H9 (cell line): ENCODE results near the gene NET1. TPM values are rescaled to one million over a fixed set of nuclear protein-coding genes. Genes with fewer than 3 reads are reported as not detected.

Source experiments
- DNase-seq: peaks from one replicate; pipeline ENCODE4 v3.0.0-alpha.2; 2017
- H2AFZ ChIP-seq: one replicate; pipeline ENCODE4 v1.6.1; 2013; ENCODE audit warnings: mild to moderate bottlenecking, low read length, control low read depth, moderate library complexity
- H2AK5ac ChIP-seq: 2 replicates; pipeline ENCODE4 v1.6.1; 2013; ENCODE audit warnings: low read length, control low read depth, mixed read lengths; ENCODE audit not compliant: insufficient read length
- H2BK120ac ChIP-seq: one replicate; pipeline ENCODE4 v1.6.1; 2013; ENCODE audit warnings: low read depth, mild to moderate bottlenecking, low read length, control low read depth, inconsistent platforms; ENCODE audit not compliant: poor library complexity, severe bottlenecking
- H2BK12ac ChIP-seq: 2 replicates; pipeline ENCODE4 v1.6.1; 2013; ENCODE audit warnings: low read length, control low read depth, mixed read lengths, low read depth; ENCODE audit not compliant: insufficient read length
- H2BK15ac ChIP-seq: 2 replicates; pipeline ENCODE4 v1.6.1; 2013; ENCODE audit warnings: low read depth, low read length, control low read depth
- H2BK20ac ChIP-seq: one replicate; pipeline ENCODE4 v1.6.1; 2013; ENCODE audit warnings: low read depth, mild to moderate bottlenecking, low read length, control low read depth, inconsistent platforms; ENCODE audit not compliant: poor library complexity, severe bottlenecking
- H2BK5ac ChIP-seq: 2 replicates; pipeline ENCODE4 v1.6.1; 2013; ENCODE audit warnings: low read length, control low read depth, mixed read lengths; ENCODE audit not compliant: insufficient read length
- H3K14ac ChIP-seq: 2 replicates; pipeline ENCODE4 v1.6.1; 2013; ENCODE audit warnings: low read length, control low read depth; ENCODE audit not compliant: insufficient read depth
- H3K18ac ChIP-seq: 2 replicates; pipeline ENCODE4 v1.6.1; 2013; ENCODE audit warnings: low read depth, mild to moderate bottlenecking, mixed read lengths, low read length, control low read depth; ENCODE audit not compliant: insufficient read length
- H3K23ac ChIP-seq: 2 replicates; pipeline ENCODE4 v1.6.1; 2013; ENCODE audit warnings: low read length, control low read depth, mixed read lengths, low read depth; ENCODE audit not compliant: insufficient read length
- H3K23me2 ChIP-seq: 2 replicates; pipeline ENCODE4 v1.6.1; 2013; ENCODE audit warnings: low read depth, mild to moderate bottlenecking, mixed read lengths, low read length, control low read depth; ENCODE audit not compliant: insufficient read length, poor library complexity, severe bottlenecking
- H3K27ac ChIP-seq: 2 replicates; pipeline ENCODE4 v1.5.1; 2013; ENCODE audit warnings: low read length, control low read depth, mixed read lengths, low read depth; ENCODE audit not compliant: insufficient read length
- H3K27me3 ChIP-seq: 2 replicates; pipeline ENCODE4 v1.6.1; 2013; ENCODE audit warnings: low read length, control low read depth, inconsistent platforms; ENCODE audit not compliant: insufficient read depth
- H3K4ac ChIP-seq: 2 replicates; pipeline ENCODE4 v1.6.1; 2013; ENCODE audit warnings: low read depth, mild to moderate bottlenecking, control low read depth, inconsistent platforms, low read length, moderate library complexity
- H3K4me1 ChIP-seq: 2 replicates; pipeline ENCODE4 v1.6.1; 2013; ENCODE audit warnings: low read length, control low read depth, inconsistent platforms; ENCODE audit not compliant: insufficient read depth
- H3K4me2 ChIP-seq: 2 replicates; pipeline ENCODE4 v1.6.1; 2013; ENCODE audit warnings: low read length, control low read depth, mixed read lengths; ENCODE audit not compliant: insufficient read length, insufficient read depth
- H3K56ac ChIP-seq: 2 replicates; pipeline ENCODE4 v1.6.1; 2013; ENCODE audit warnings: low read depth, mild to moderate bottlenecking, mixed read lengths, low read length, control low read depth; ENCODE audit not compliant: insufficient read length
- H3K79me1 ChIP-seq: 2 replicates; pipeline ENCODE4 v1.6.1; 2013; ENCODE audit warnings: low read depth, mild to moderate bottlenecking, moderate library complexity, low read length, control low read depth, inconsistent platforms; ENCODE audit not compliant: insufficient read depth, poor library complexity, severe bottlenecking
- H3K79me2 ChIP-seq: 2 replicates; pipeline ENCODE4 v1.6.1; 2013; ENCODE audit warnings: low read length, control low read depth, inconsistent platforms; ENCODE audit not compliant: insufficient read depth
- H3K9ac ChIP-seq: 2 replicates; pipeline ENCODE4 v1.6.1; 2013; ENCODE audit warnings: low read length, control low read depth, mixed read lengths; ENCODE audit not compliant: insufficient read length; ENCODE audit errors: extremely low read depth
- H3K9me3 ChIP-seq: one replicate; pipeline ENCODE4 v1.6.1; 2013; ENCODE audit warnings: low read depth, low read length, inconsistent platforms; ENCODE audit not compliant: control insufficient read depth
- H3T11ph ChIP-seq: one replicate; pipeline ENCODE4 v1.6.1; 2013; ENCODE audit warnings: mild to moderate bottlenecking, low read length, control low read depth, inconsistent platforms
- H4K20me1 ChIP-seq: one replicate; pipeline ENCODE4 v1.6.1; 2013; ENCODE audit not compliant: control insufficient read depth, insufficient read length, insufficient read depth
- H4K5ac ChIP-seq: 2 replicates; pipeline ENCODE4 v1.6.1; 2013; ENCODE audit warnings: low read depth, mild to moderate bottlenecking, mixed read lengths, low read length, control low read depth; ENCODE audit not compliant: insufficient read length
- H4K8ac ChIP-seq: replicated peaks from 2 replicates; pipeline ENCODE4 v1.6.1; 2013; ENCODE audit warnings: low read length, control low read depth, mixed read lengths, low read depth; ENCODE audit not compliant: insufficient read length
- H4K91ac ChIP-seq: 2 replicates; pipeline ENCODE4 v1.6.1; 2013; ENCODE audit warnings: low read depth, mild to moderate bottlenecking, moderate library complexity, mixed read lengths, low read length, control low read depth; ENCODE audit not compliant: insufficient read length
- H3K27ac Mint-ChIP-seq, 3 experiments: 2 replicates in 2 of 3; 3 replicates in 1 of 3; pipeline ENCODE4 v1.8.0; 2020 to 2021; ENCODE audit warnings: mixed read lengths in 3 of 3, mild to moderate bottlenecking in 1 of 3, moderate library complexity in 1 of 3
- H3K27me3 Mint-ChIP-seq: 2 replicates; pipeline ENCODE4 v1.8.0; 2021; ENCODE audit warnings: low read depth, mild to moderate bottlenecking, moderate library complexity, mixed read lengths
- H3K36me3 Mint-ChIP-seq, 3 experiments: 2 replicates in 2 of 3; 3 replicates in 1 of 3; pipeline ENCODE4 v1.8.0; 2020 to 2021; ENCODE audit warnings: low read depth in 3 of 3, mixed read lengths in 3 of 3; ENCODE audit not compliant: insufficient read depth in 1 of 3
- H3K4me1 Mint-ChIP-seq, 2 experiments: 2 replicates each; pipeline ENCODE4 v1.8.0; 2020; ENCODE audit warnings: mixed read lengths in 2 of 2
- H3K4me3 Mint-ChIP-seq, 2 experiments: 2 replicates in 1 of 2; 3 replicates in 1 of 2; pipeline ENCODE4 v1.8.0; 2020 to 2021; ENCODE audit warnings: mild to moderate bottlenecking in 2 of 2, mixed read lengths in 2 of 2, moderate library complexity in 1 of 2
- H3K9me3 Mint-ChIP-seq, 2 experiments: 2 replicates in 1 of 2; 3 replicates in 1 of 2; pipeline ENCODE4 v1.8.0; 2020; ENCODE audit warnings: mild to moderate bottlenecking in 2 of 2, mixed read lengths in 2 of 2, moderate library complexity in 1 of 2
- WGBS: extraction: QIAGEN DNeasy Blood & Tissue Kit; methylation state at CpG from one replicate; pipeline ENCODE4 v1.1.7; 2013; ENCODE audit warnings: missing lambda C conversion rate, low lambda C conversion rate, mixed read lengths; ENCODE audit not compliant: insufficient read length; ENCODE audit errors: extremely low coverage; 5-methylcytosine and 5-hydroxymethylcytosine counted together
- total RNA-seq: library from RNA; stranded (reverse); gene quantifications from 2 replicates; pipeline ENCODE4 v1.2.1, GENCODE V29; 2021
- TF ChIP-seq, protein P1 (sequence below): fragments of 200-600 bp; sonication (generic); conservative IDR thresholded peaks from 3 replicates; pipeline ENCODE4 v1.8.0; 2021; ENCODE audit warnings: antibody characterized with exemption, mild to moderate bottlenecking

The NET1 gene
- total RNA-seq, 1 experiment from 2014 or later = 50.6 TPM

DNA sequence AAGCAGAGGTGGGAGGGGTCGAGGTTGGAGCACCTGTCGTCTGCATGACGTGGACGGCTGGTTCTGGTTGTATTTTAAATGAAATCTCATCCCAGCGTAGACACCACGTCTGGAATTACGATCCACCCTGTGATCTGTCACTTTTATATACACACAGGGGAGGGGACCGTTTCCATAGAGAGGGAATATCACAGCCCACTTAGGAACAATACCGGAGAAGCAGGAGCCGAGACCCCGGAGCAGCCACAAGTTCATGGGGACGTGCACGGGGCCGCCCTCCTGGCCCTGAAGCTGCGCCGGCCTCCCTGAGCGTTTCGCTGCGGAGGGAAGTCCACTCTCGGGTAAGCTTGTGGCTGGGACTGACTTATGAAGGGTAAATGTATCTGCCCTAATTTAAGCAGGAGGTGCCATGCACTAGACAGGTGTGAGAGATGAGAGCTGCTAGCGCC, 47.4 kb upstream of the NET1 start, which contains the start of gene UCN3:
UCN3 (plus strand) TSS at position 77 of the 449 bp plus-strand sequence. CDS start 8,755 bp downstream, outside the sequence.
- Histone ChIP-seq H3K9ac (no peak within 1 kb of the TSS), H2BK12ac (no peak within 1 kb of the TSS), H3K18ac (no peak within 1 kb of the TSS), H4K8ac (no peak within 1 kb of the TSS), H3K23ac (no peak within 1 kb of the TSS), H3K27ac (no peak within 1 kb of the TSS), H3K56ac (no peak within 1 kb of the TSS), H4K20me1 (no peaks in the 10 kb centered on the region), H4K5ac (no peak within 1 kb of the TSS), H3K79me2 (no peaks in the 10 kb centered on the region), H2BK15ac (no peak within 1 kb of the TSS), H2BK120ac (no peak within 1 kb of the TSS), H3T11ph (no peak within 1 kb of the TSS), H3K23me2 (no peaks in the 10 kb centered on the region), H3K79me1 (no peaks in the 10 kb centered on the region), H3K4me1 (no peaks in the 10 kb centered on the region), H3K14ac (no peak within 1 kb of the TSS), H3K9me3 (no peaks in the 10 kb centered on the region), H2AFZ (no peak within 1 kb of the TSS), H2BK5ac (no peak within 1 kb of the TSS), H3K27me3 (no peaks in the 10 kb centered on the region), H3K4me2 (no peak within 1 kb of the TSS), H2BK20ac (no peak within 1 kb of the TSS), H2AK5ac (no peak within 1 kb of the TSS), H3K4ac (no peak within 1 kb of the TSS), H4K91ac (no peak within 1 kb of the TSS)
- Mint-ChIP-seq H3K27ac (no peak within 1 kb of the TSS), H3K9me3 (peaks cover 7 to 49% of the 10 kb centered on the region in 2 experiments), H3K4me3 (no peak within 1 kb of the TSS), H3K4me1 (0 out of 4 replicates have a peak, but pooled peaks cover 0 to 2% of the 10 kb centered on the region in 2 experiments), H3K27me3 (peaks cover 4% of the 10 kb centered on the region), H3K36me3 (peaks cover 1 to 4% (median 2%) of the 10 kb centered on the region in 3 experiments; a peak in 4 of 7 replicates)
- TF ChIP-seq, protein P1, sequence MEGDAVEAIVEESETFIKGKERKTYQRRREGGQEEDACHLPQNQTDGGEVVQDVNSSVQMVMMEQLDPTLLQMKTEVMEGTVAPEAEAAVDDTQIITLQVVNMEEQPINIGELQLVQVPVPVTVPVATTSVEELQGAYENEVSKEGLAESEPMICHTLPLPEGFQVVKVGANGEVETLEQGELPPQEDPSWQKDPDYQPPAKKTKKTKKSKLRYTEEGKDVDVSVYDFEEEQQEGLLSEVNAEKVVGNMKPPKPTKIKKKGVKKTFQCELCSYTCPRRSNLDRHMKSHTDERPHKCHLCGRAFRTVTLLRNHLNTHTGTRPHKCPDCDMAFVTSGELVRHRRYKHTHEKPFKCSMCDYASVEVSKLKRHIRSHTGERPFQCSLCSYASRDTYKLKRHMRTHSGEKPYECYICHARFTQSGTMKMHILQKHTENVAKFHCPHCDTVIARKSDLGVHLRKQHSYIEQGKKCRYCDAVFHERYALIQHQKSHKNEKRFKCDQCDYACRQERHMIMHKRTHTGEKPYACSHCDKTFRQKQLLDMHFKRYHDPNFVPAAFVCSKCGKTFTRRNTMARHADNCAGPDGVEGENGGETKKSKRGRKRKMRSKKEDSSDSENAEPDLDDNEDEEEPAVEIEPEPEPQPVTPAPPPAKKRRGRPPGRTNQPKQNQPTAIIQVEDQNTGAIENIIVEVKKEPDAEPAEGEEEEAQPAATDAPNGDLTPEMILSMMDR = no peak
- no peak for DNase-seq
- WGBS = no CpG with 5 or more reads among the region's 21 CpGs
